Neuronal stem cell (in vitro differentiated cells): ENCODE data around the gene B3GNT3.

Experiments used
- DNase-seq: peaks from one replicate; pipeline ENCODE4 v3.0.0-alpha.2; 2013; ENCODE audit warnings: low spot score
- H2AFZ ChIP-seq: one replicate; pipeline ENCODE4 v1.6.1; 2013; ENCODE audit warnings: mild to moderate bottlenecking, low read length, inconsistent platforms
- H2AK5ac ChIP-seq: 2 replicates; pipeline ENCODE4 v1.6.1; 2013; ENCODE audit warnings: low read depth, mild to moderate bottlenecking, inconsistent platforms, low read length, moderate library complexity, mixed read lengths
- H2BK120ac ChIP-seq: 2 replicates; pipeline ENCODE4 v1.6.1; 2013; ENCODE audit warnings: low read depth, mild to moderate bottlenecking, inconsistent platforms, low read length, moderate library complexity, mixed read lengths
- H2BK12ac ChIP-seq: one replicate; pipeline ENCODE4 v1.6.1; 2013; ENCODE audit warnings: low read length, inconsistent platforms
- H2BK15ac ChIP-seq: 2 replicates; pipeline ENCODE4 v1.6.1; 2013; ENCODE audit warnings: mild to moderate bottlenecking, low read length, inconsistent platforms, mixed read lengths
- H2BK5ac ChIP-seq: one replicate; pipeline ENCODE4 v1.6.1; 2013; ENCODE audit warnings: inconsistent platforms, mild to moderate bottlenecking, low read length, moderate library complexity
- H3K14ac ChIP-seq: one replicate; pipeline ENCODE4 v1.6.1; 2013; ENCODE audit warnings: low read length, inconsistent platforms
- H3K18ac ChIP-seq: 2 replicates; pipeline ENCODE4 v1.6.1; 2013; ENCODE audit warnings: low read length, inconsistent platforms
- H3K23ac ChIP-seq: 2 replicates; pipeline ENCODE4 v1.6.1; 2013; ENCODE audit warnings: low read depth, mild to moderate bottlenecking, mixed read lengths, low read length, inconsistent platforms; ENCODE audit not compliant: poor library complexity
- H3K27ac ChIP-seq: replicated peaks from 3 replicates; pipeline ENCODE4 v1.5.1; 2013; ENCODE audit warnings: low read length, inconsistent platforms
- H3K27me3 ChIP-seq, 3 experiments: 2 replicates each; pipeline ENCODE4 v1.6.1; 2013; ENCODE audit warnings: low read length in 3 of 3, mild to moderate bottlenecking in 2 of 3, inconsistent platforms in 1 of 3, low read depth in 1 of 3, mixed read lengths in 1 of 3, moderate library complexity in 1 of 3; ENCODE audit not compliant: control insufficient read depth in 3 of 3, insufficient read depth in 3 of 3
- H3K36me3 ChIP-seq, 2 donors: replicated peaks in 1 of 2; 2 replicates each; pipeline ENCODE4 v1.6.1; 2013; ENCODE audit warnings: low read length in 2 of 2; ENCODE audit not compliant: control insufficient read depth in 2 of 2, insufficient read depth in 2 of 2
- H3K4ac ChIP-seq: 2 replicates; pipeline ENCODE4 v1.6.1; 2013; ENCODE audit warnings: inconsistent platforms, mild to moderate bottlenecking, low read length, moderate library complexity
- H3K4me1 ChIP-seq, 2 donors: 1 replicate in 1 of 2; 2 replicates in 1 of 2; pipeline ENCODE4 v1.6.1; 2013; ENCODE audit warnings: low read length in 2 of 2, low read depth in 1 of 2; ENCODE audit not compliant: control insufficient read depth in 2 of 2, insufficient read depth in 1 of 2
- H3K4me2 ChIP-seq: one replicate; pipeline ENCODE4 v1.6.1; 2013; ENCODE audit warnings: mild to moderate bottlenecking, low read length, inconsistent platforms; ENCODE audit not compliant: insufficient read depth, poor library complexity, severe bottlenecking
- H3K4me3 ChIP-seq, 2 donors: 2 replicates each; pipeline ENCODE4 v1.5.1; 2013; ENCODE audit warnings: low read length in 2 of 2, mild to moderate bottlenecking in 2 of 2, inconsistent platforms in 1 of 2, moderate library complexity in 1 of 2
- H3K79me1 ChIP-seq: one replicate; pipeline ENCODE4 v1.6.1; 2013; ENCODE audit warnings: low read depth, mild to moderate bottlenecking, inconsistent platforms, low read length, moderate library complexity
- H3K9ac ChIP-seq: one replicate; pipeline ENCODE4 v1.6.1; 2013; ENCODE audit warnings: mild to moderate bottlenecking, low read depth, low read length, inconsistent platforms; ENCODE audit not compliant: poor library complexity
- H3K9me3 ChIP-seq, 2 donors: replicated peaks in 1 of 2; 2 replicates each; pipeline versions ENCODE3 to v1.6.1; 2013; ENCODE audit warnings: low read length in 2 of 2, mild to moderate bottlenecking in 2 of 2, inconsistent platforms in 1 of 2, low read depth in 1 of 2, mixed read lengths in 1 of 2, moderate library complexity in 1 of 2; ENCODE audit not compliant: control insufficient read depth in 2 of 2, insufficient read depth in 1 of 2
- H4K8ac ChIP-seq: one replicate; pipeline ENCODE4 v1.6.1; 2013; ENCODE audit warnings: low read depth, mild to moderate bottlenecking, inconsistent platforms, low read length, moderate library complexity
- H4K91ac ChIP-seq: one replicate; pipeline ENCODE4 v1.6.1; 2013; ENCODE audit warnings: low read length, low read depth, mild to moderate bottlenecking, inconsistent platforms; ENCODE audit not compliant: poor library complexity
- WGBS, 2 donors: extraction: QIAGEN DNeasy Blood & Tissue Kit; methylation state at CpG; one replicate each; pipeline ENCODE4 v1.1.7; 2013; ENCODE audit warnings: missing lambda C conversion rate in 2 of 2, mixed read lengths in 1 of 2; ENCODE audit not compliant: insufficient read length in 2 of 2, insufficient replicate concordance in 1 of 2; ENCODE audit errors: extremely low coverage in 2 of 2; 5-methylcytosine and 5-hydroxymethylcytosine counted together

Gene B3GNT3

DNA sequence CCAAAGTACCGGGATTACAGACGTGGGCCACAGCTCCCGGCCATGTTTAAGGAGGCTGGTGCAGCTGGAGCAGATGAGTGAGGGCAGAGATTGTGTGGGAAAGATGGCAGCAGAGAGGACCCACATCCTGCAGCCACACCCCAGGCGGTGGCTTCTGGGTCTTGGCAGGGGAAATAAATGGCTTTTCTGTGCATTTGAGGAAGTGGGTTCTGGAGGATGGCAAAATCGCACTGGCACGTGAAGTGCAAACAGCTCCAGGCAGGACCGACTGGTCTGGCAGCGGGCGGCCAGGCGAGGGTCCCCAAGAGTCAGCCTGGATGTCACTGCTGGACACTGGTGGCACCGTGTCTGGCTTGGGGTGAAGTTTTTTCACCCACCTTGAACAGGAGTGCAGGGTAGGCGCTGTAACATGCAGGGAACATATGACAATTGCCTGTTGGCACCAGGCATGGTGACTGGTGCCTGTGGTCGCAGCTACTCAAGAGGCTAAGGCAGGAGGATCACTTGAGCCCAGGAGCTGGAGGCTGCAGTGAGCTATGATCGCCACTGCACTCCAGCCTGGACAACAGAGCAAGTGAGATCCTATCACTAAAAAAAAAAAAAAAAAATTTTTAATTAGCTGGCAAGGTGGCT is 8.4 kb downstream of the B3GNT3 start:
- H2BK5ac ChIP-seq = no peak overlapping the region
- peak overlapping the region; percentile 30 for H3K9ac ChIP-seq
- H3K36me3 ChIP-seq = no peaks in the 10 kb centered on the region
- no peak overlapping the region for H4K8ac ChIP-seq
- no peak overlapping the region for H2BK120ac ChIP-seq
- H3K18ac ChIP-seq = peak overlapping the region; percentile 87
- H3K4me2 ChIP-seq = no peak overlapping the region
- no peak overlapping the region for H3K4me3 ChIP-seq
- H3K9me3 ChIP-seq = no peaks in the 10 kb centered on the region
- peaks cover 0 to 18% (median 0%) of the 10 kb centered on the region in 3 experiments for H3K27me3 ChIP-seq
- DNase-seq = no peak
- H2BK15ac ChIP-seq = no peak overlapping the region
- no peak overlapping the region for H3K27ac ChIP-seq
- H2BK12ac ChIP-seq = no peak overlapping the region
- no peaks in the 10 kb centered on the region for H3K4me1 ChIP-seq
- no peak overlapping the region for H3K4ac ChIP-seq
- no peaks in the 10 kb centered on the region for H3K79me1 ChIP-seq
- no CpG with 5 or more reads among the region's 14 CpGs for WGBS, 2 donors
- peak overlapping the region; percentile 56 for H2AK5ac ChIP-seq
- H2AFZ ChIP-seq = no peak overlapping the region
- H3K14ac ChIP-seq = peak overlapping the region; percentile 71
- peak overlapping the region; percentile 31 for H3K23ac ChIP-seq
- H4K91ac ChIP-seq = no peak overlapping the region

- no peak overlapping the region for H3K23ac ChIP-seq
- no peak overlapping the region for H4K91ac ChIP-seq
- H4K8ac ChIP-seq = no peak overlapping the region
- no peaks in the 10 kb centered on the region for H3K36me3 ChIP-seq
- H3K4me3 ChIP-seq = peak overlapping the region in 1 of 2 donors; percentile 23
- no peaks in the 10 kb centered on the region for H3K4me1 ChIP-seq
- H3K9ac ChIP-seq = no peak overlapping the region
- H2BK120ac ChIP-seq = no peak overlapping the region
- no peak overlapping the region for H2BK15ac ChIP-seq
- no peak overlapping the region for H3K27ac ChIP-seq
- no peak overlapping the region for H3K4ac ChIP-seq
- H3K14ac ChIP-seq = no peak overlapping the region
- H2BK12ac ChIP-seq = no peak overlapping the region
- H2AK5ac ChIP-seq = peak overlapping the region; percentile 28
- H3K9me3 ChIP-seq = no peaks in the 10 kb centered on the region
- no peaks in the 10 kb centered on the region for H3K79me1 ChIP-seq
- no CpG with 5 or more reads among the region's 4 CpGs for WGBS, 2 donors
- H2BK5ac ChIP-seq = no peak overlapping the region
- DNase-seq = no peak
- no peak overlapping the region for H2AFZ ChIP-seq
- H3K27me3 ChIP-seq = peaks cover 0 to 15% (median 0%) of the 10 kb centered on the region in 3 experiments
- H3K18ac ChIP-seq = no peak overlapping the region
- no peak overlapping the region for H3K4me2 ChIP-seq
Observed at GRCh38 chr19:17805427-17805826, 10.5 kb downstream of the B3GNT3 start.

GRCh38 chr19:17806945-17807344 is 12.0 kb downstream of the B3GNT3 start:
- H3K4me2 ChIP-seq = no peak overlapping the region
- H3K36me3 ChIP-seq = no peaks in the 10 kb centered on the region
- DNase-seq = no peak
- no peak overlapping the region for H3K4me3 ChIP-seq
- no peak overlapping the region for H2AK5ac ChIP-seq
- H3K18ac ChIP-seq = no peak overlapping the region
- no peaks in the 10 kb centered on the region for H3K9me3 ChIP-seq
- no peak overlapping the region for H3K27ac ChIP-seq
- H3K9ac ChIP-seq = peak overlapping the region; percentile 21
- H3K27me3 ChIP-seq = peaks cover 0 to 16% (median 0%) of the 10 kb centered on the region in 3 experiments
- H2BK5ac ChIP-seq = no peak overlapping the region
- WGBS, 2 donors = no CpG with 5 or more reads among the region's 3 CpGs
- H3K79me1 ChIP-seq = no peaks in the 10 kb centered on the region
- H2BK120ac ChIP-seq = no peak overlapping the region
- no peak overlapping the region for H3K4ac ChIP-seq
- H2AFZ ChIP-seq = no peak overlapping the region
- no peaks in the 10 kb centered on the region for H3K4me1 ChIP-seq
- no peak overlapping the region for H3K23ac ChIP-seq
- no peak overlapping the region for H3K14ac ChIP-seq
- H4K91ac ChIP-seq = no peak overlapping the region
- H2BK12ac ChIP-seq = no peak overlapping the region
- no peak overlapping the region for H2BK15ac ChIP-seq
- H4K8ac ChIP-seq = no peak overlapping the region

DNA sequence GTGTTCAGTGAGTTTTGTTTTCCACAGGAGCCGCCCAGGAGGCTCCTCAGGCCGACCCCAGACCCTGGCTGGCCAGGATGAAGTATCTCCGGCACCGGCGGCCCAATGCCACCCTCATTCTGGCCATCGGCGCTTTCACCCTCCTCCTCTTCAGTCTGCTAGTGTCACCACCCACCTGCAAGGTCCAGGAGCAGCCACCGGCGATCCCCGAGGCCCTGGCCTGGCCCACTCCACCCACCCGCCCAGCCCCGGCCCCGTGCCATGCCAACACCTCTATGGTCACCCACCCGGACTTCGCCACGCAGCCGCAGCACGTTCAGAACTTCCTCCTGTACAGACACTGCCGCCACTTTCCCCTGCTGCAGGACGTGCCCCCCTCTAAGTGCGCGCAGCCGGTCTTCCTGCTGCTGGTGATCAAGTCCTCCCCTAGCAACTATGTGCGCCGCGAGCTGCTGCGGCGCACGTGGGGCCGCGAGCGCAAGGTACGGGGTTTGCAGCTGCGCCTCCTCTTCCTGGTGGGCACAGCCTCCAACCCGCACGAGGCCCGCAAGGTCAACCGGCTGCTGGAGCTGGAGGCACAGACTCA is 12.9 kb downstream of the B3GNT3 start:
- Histone ChIP-seq H3K4ac (no peak overlapping the region), H3K18ac (peak overlapping the region; percentile 19), H3K27me3 (peaks cover 0 to 13% (median 0%) of the 10 kb centered on the region in 3 experiments), H2BK15ac (no peak overlapping the region), H3K14ac (no peak overlapping the region), H3K79me1 (no peaks in the 10 kb centered on the region), H2AFZ (no peak overlapping the region), H4K91ac (no peak overlapping the region), H3K4me2 (no peak overlapping the region), H3K4me1 (no peaks in the 10 kb centered on the region), H4K8ac (no peak overlapping the region), H3K36me3 (no peaks in the 10 kb centered on the region), H2BK12ac (no peak overlapping the region), H3K9me3 (no peaks in the 10 kb centered on the region), H3K23ac (peak overlapping the region; percentile 89), H3K4me3 (no peak overlapping the region), H3K27ac (no peak overlapping the region), H2AK5ac (peak overlapping the region; percentile 24), H3K9ac (no peak overlapping the region), H2BK120ac (no peak overlapping the region), H2BK5ac (no peak overlapping the region)
- WGBS, 2 donors = no CpG with 5 or more reads among the region's 38 CpGs
- no peak for DNase-seq
